Glomerular endothelial cell (primary cell): Measurements from ENCODE around the gene TRIM25. TPM values are rescaled to one million over a fixed set of nuclear protein-coding genes. Genes with fewer than 3 reads are reported as not detected.
A peak's percentile ranks its signal among the peaks of the same experiment; 100 is the strongest.
"Not testable (repeated sequence)": the region's sequence is repeated elsewhere in the genome, so short reads cannot be mapped to it uniquely, and the experiment has no call there.

Source experiments
- DNase-seq: peaks from one replicate; pipeline ENCODE4 v3.0.0-alpha.2; 2011; ENCODE audit warnings: low read depth, low spot score; ENCODE audit errors: extremely low read depth
- total RNA-seq: library from RNA; depleted of rRNA; stranded (reverse); fragments of >200 nt; gene quantifications from 2 replicates; pipeline ENCODE4 v1.2.3, GENCODE V29; 2015

The TRIM25 gene, protein sequence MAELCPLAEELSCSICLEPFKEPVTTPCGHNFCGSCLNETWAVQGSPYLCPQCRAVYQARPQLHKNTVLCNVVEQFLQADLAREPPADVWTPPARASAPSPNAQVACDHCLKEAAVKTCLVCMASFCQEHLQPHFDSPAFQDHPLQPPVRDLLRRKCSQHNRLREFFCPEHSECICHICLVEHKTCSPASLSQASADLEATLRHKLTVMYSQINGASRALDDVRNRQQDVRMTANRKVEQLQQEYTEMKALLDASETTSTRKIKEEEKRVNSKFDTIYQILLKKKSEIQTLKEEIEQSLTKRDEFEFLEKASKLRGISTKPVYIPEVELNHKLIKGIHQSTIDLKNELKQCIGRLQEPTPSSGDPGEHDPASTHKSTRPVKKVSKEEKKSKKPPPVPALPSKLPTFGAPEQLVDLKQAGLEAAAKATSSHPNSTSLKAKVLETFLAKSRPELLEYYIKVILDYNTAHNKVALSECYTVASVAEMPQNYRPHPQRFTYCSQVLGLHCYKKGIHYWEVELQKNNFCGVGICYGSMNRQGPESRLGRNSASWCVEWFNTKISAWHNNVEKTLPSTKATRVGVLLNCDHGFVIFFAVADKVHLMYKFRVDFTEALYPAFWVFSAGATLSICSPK
- 60.1 and 68.6 TPM in 2 replicates for total RNA-seq

DNA sequence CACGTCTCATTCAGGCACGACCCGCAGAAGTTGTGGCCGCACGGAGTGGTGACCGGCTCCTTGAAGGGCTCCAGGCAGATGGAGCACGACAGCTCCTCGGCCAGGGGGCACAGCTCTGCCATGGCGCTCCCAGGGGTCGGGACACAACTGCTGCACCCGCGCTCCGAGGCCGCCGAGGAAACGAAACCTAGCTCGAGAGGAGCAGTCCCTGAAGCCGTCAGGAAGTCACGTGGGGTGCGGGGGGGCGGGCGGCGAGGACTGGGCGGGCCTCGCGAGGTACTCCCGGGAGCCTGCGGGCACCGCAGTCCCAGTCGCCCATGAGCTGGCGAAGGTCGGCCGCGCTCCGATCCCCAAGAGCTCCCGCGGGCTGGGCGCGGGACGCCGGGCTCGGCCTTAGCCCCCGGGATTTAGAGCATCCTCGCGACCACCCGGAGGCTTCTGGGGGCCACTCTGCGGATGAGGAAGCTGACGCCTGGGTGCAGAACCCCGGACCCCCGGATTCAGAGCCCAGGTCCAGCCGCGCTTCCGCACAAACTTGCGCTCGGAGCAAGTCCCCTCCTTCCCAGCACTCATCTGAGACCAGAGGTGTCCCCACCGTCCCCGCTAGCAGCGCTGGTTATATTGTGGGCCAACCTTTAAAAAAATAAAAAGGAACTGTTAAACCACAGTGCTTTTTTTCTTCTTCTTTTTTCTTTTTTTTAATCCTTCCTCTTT, at the start of gene TRIM25:
Gene TRIM25 (minus strand): TSS at position 183 of the 714 bp plus-strand sequence. CDS start 61 bp downstream, at position 122.
- no peak for DNase-seq

DNA sequence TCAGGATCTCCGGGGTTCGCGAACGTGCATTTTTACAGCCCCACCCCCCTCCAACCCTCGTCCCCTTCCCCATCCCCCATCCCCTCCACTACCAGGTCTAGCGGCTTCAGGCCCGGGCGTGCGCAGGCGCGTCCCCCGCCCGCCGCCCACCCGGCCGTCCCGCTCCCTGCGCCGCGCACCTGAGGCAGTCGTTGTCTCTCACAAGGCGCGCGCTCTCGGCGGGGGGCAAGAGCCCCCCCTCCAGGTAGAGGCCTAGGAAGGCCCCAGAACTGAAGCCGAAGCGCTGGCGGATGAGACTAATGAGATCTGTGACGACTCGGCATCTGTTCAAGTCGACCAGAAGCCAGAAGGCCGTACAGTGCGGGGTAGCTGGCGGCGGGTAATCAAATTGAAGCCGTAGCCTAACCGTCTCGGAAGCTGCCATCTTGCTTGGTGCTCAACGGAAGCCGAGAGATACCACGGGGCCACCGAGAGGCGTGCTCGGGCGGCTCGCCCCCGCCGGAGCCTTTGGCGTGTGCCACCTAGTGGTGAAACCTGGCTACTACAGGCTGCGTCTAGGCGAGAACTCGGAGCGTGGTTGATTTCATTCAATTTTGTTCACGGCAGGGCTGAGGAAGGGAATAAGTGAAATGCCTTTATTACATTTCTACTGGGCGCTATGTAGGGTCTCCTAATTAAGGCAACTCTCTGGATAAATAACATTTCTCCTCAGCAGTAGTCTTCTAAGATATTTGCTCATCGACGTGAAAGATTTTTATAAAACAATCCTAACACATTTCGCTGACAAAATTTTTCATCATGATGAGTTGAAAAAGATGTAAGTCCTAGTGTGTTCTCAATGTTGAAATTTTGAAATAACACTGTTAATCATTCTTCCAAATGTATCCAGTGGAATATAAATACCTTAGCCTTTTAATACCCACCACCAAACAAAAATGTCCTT, 47.0 kb upstream of the TRIM25 start, which contains the start of gene COIL:
Gene COIL (minus strand): TSS at position 455 of the 943 bp plus-strand sequence. CDS start 31 bp downstream, at position 424.
- DNase-seq = peak; percentile 65

DNA sequence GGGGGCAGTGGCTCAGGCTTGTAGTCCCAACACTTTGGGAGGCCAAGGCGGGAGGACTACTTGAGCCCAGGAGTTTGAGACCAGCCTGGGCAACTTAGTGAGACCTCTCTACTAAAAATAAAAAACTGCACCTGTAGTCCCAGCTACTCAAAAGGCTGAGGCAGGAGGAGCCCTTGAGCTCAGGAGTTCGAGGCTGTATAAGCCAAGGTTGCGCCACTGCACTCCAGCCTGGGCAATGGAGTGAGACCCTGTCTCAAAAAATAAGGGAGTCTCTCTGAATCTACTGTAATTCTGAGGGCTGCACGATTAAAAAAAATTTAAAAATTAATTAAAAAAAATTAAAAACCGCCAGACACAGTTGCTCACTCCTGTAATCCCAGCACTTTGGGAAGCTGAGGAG, 43.1 kb upstream of the TRIM25 start:
- DNase-seq = no peak

DNA sequence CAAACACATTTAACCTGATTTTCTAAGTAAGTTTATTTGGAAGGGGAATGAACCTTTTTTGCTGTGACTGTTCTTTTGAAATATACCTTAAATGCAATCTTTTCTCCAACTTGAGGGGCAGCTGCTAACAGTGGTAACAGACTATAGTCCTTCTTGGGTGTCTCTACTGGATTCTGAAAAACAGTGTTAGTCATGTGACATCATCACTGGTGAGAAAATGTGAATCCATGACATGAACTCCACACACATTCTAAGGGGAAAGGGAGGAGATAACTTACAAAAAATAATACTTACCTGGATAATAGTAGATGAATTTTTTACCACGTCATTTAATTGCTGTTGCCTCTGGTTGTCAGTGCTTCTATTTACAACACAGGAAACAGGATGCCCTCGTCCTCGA, 35.7 kb upstream of the TRIM25 start:
- DNase-seq = no peak

DNA sequence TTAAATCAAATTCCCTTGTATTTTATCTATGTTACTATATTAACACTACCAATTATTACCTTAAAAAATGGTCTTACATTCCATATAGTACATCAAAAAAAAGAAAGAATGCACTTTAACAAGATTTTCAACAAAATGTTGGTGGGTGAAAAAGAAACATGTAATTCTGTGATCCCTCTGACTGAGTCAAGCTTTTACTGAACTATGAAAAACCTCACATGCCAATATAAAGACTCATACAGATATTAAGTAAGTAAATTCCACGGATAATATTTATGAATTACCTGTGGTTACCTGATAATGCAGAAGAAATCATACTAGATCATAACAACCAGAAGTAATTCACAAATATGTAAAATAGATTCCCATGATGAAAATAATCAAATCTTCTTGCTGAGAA, 34.6 kb upstream of the TRIM25 start:
- DNase-seq = no peak

DNA sequence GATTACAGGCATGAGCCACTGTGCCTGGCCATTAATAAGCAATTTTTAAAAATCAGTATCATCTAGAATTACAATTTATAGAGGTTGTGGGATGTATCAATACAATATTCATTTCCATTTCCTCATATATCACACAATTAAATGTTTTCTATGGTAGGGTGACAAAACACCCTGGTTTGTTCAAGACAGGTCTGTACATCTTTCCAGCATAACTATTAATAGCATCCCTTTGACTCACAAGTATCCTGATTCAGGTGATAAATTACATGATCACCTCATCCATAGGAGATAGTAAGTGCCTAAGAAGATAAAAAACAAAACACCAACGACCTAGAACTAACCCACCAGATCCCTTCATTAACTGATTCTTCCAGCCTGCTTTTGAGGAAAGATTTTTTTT, 33.9 kb upstream of the TRIM25 start:
- no peak for DNase-seq

DNA sequence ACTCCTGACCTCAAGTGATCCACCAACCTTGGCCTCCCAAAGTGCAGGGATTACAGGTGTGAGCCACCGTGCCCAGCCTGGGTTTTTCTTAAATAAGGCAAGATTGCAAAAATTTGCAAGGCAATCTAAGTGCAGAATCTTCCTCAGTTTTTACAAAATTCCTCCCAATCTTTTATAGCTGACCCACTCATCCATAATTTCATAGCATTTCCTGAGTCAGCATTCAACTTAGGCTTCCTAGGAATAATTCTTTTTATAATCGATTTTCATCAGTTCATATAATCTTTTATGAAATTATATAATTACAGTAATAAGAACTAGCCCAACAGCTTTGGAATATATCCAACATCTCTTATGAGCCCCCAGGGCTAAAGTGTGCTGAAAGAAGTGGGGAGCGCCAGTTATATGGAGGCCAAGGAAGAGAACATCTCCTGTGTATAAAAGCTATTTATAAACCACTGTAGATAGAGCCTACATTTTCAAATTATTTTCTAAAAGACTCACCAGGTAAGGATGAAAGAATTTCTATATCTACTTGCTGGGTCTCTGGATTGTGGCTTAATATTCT, 32.2 kb upstream of the TRIM25 start:
- no peak for DNase-seq

DNA sequence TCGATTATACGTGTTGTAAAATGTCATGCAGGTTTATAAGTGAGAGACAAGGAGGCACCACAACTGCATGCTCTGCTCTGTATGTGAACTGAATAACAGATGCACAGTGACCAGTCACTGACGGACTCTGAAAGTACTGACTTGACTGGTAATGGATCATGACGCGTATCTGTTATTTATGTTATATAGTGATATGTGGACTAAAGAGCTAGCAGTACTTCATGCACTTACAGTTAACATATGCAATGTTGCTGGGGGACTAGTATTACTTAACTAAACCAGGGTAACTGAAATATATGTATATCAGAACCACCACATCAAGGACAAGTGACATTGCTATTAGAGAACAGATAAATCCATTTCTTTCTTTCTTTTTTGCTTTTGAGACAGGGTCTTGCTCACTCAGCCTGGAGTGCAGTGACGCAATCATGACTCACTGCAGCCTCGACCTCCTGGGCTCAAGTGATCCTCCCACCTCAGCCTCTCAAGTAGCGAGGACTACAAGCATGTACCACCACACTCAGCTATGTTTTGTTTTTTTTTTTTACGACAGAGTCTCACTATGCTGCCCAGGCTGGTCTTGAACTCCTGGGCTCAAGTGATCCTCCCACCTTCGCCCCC, 29.8 kb upstream of the TRIM25 start:
- DNase-seq = no peak

DNA sequence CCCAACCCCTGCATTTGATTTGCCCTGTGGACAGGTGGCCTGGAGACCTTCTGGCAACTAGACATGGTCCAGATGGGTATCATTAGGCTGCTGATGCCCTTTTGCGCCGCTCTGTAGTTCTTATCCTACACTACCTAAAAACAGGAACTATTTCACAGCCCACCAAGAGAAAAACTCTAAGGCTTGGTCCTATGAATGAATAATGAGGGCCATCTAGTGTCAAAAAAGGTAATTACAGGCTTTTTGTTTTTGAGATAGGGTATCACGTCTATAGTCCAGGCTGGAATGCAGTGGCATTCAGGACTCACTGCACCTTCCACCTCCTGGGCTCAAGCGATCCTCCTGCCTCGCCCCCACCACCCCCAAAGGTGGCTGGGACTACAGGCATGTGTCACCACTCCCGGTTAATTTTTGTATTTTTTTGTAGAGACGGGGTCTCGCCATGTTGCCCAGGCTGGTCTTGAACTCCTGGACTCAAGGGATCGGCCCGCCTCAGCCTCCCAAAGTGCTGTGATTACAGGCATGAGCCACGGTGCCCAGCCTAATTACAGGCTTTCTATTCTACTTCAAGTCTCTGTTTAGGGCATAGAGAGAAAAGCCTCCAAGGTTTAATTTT, 26.1 kb upstream of the TRIM25 start:
- DNase-seq = peak; percentile 69

DNA sequence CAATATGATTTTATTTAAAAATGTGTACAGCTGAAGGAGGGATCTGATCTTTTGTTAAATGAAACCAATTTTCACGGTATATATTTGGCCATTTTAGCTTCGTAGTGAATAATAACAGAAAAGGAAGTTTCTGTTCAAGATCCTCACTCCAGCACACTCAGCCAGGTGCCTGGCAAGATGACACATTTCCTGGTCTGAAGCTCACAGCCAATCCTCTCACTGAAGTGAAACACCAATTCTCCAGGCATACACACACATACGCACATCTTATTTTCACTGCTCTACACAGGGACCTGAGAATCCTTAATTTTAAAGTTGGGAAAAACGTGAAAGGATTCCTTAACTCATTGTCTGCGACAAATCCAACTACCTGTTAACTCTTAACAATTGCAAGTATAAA, 24.4 kb upstream of the TRIM25 start:
- not testable (repeated sequence) for DNase-seq

DNA sequence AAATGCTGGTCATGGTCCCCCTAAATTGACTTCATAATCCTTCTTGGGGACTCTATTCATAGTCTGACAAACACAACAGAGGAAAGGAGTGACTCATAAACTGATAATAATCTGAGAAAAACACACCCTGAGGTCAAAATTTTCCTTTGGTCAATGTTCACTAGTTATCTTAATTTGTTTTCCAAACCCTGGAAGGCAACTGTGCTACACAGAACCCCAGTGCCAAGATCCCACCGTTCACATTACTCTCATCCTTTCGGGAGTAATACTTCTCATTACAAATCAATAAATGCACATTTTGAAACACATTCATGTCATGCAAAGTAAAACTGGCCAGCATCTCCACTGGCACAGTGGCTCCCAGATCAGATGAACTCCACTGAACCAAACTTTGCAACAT, 23.8 kb upstream of the TRIM25 start:
- no peak for DNase-seq

DNA sequence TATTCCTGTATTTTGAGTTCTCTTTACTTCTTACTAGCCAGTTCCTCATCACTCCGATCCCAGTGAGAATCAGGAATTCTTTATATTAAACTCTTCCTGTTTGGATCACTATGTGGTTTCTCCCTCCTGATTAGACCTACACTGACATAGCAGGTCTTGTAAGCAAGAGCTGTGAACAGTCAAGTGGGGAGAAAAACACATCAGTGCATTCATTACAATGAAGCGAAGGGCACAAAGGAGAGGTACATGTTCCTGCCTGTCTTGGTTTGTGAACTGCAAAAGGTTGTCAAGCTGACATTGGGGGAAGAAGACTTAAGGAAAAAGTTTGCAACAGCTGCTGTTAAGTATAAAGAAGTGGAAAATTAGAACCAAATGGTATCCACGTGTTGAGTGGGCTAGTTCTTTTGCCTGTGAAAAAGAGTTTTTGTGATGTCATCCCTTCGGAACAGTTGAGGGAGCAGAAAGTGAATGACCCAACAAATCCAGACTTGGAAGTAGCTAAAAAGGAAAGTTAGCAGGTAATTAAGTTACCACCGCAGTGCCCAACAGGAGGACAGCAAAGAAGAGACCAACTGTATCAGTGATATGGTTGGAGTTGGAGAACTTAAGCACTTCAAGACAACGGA, 23.0 kb upstream of the TRIM25 start:
- DNase-seq = no peak

DNA sequence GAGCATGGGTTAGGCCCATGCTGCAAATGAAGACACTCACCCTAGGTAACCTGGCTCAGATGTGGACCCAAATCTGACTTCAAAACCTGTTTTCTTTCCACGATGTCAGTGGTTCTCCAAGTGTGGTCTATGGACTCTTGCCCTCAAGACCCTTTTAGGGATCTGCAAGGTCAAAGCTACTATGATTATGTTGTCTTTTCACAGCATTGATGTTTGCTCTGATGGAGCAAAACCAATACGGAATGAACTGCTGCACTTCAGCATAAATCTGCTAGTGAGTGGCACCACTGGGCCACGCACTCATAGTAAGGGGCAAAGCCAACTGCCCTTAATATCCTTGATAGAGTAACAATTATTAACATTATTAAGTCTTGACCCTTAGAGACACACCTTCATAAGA, 21.6 kb upstream of the TRIM25 start:
- DNase-seq = no peak

DNA sequence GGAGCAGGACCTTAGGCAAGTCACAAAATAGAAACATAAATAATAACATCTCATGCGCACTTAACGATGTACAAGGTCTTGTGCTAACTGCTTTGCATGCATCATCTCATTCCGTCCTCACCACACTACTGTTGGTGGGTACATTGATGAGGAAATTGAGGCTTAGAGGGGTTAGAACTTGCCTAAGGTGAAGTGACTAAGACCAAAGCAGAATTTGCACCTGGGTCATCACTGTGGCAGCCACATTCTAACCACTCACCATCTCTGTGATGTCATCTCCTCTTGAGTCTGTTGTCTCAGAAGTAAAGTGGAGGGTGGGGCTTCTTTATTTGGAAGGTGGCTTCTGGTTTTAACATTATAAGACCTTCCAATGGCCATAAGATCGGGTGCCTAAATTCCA, 20.4 kb upstream of the TRIM25 start:
- no peak for DNase-seq

DNA sequence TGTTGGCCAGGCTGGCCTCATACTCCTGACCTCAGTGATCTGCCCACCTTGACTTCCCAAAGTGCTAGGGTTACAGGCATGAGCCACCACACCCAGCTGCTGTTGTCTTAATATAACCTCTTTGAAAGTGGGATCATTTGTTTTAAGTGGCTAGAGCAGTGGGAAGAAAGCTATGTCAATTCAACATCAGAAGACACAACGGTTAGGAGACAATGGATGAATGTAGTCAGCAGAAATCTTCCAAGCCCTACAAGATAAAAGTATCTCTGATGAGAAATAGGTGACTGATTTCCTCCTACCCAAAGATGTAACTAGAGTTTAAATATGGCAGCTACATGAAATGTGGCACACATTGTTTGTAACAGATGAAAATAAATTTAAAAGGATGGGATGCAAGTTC, 20.0 kb upstream of the TRIM25 start:
- DNase-seq = no peak

DNA sequence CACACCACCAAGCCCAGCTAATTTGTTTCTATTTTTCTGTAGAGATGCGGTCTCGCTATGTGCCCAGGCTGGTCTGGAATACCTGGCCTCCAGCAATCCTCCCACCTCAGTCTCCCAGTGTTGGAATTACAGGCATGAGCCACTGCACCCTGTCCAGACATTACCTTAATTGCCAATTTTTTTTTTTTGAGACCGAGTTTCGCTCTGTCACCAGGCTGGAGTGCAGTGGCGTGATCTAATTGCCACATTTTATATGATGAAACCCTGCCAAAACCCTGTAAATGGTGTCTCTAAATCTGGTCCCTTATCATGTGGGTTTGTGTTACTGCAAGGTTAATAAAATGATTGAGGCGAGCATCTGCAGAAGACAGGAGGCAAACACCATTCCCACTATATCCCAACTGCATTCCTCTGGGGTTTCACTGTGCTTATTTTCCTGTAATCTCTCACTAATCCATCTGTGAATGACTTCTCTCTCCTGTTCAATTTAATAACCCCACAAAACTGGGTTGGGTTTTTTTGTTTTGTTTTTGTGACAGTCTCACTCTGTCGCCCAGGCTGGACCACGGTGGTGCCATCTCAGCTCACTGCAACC, 19.4 kb upstream of the TRIM25 start:
- no peak for DNase-seq

DNA sequence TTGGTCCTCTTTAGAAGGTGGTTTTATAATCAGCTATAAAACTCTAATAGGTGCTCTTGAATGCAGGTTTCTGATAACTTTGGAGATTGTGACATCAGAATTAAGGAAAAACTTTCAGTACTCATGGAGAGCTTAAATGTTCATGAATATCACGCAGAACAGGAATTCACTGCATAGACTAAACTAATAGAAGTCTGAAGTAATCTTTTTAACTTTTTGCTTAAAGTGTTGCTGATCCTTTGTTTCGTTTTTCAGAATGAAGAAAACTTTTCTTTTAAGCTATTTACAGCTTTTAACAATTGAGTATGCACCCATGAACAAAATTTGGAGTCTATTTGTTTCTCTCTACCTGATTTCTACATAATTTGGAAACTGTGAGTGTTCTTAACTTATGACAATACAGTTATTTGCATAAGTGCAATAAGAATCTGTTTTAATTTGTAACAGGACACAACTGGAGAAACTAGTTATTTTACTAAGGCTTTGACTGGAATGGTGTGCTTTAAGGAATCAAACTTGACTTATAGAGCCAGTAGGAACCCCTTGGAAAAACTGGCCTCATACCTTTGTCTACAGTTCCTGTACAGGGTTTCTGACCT, 17.0 kb upstream of the TRIM25 start:
- DNase-seq = no peak

DNA sequence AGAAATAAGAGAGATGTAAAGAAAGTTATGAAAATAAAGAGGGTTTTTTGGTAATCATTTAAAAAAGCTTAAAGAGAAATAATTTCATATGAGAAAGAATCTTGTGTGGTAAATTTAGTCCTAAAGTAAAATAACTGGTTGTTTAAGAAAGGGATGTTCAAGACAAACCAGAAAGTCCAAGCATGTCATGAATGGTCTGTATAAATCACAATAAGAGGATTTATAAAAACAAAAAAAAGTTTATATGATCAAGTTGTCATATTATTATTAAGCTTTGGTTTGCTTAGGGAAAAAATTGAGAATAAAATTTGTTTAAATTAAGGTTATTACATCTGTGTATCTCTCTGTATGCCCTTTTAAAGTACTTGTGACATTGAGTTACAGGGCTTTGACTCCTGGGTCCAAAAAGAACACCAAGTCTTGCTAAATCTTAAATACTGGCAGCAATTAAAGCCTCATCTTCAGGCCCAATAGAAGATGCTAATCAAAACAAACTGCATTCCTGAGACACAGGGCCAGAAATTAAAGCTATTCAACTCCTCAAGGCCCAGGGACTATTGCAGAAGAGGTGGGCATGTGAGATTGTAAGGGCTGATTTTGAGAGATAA, 15.6 kb upstream of the TRIM25 start:
- DNase-seq = no peak
